Activated CD4-positive, alpha-beta memory T cell treated with anti-CD3 and anti-CD28 coated beads for 36 hours (primary cell): Measurements from ENCODE around the gene MMP20. TPM values are rescaled to one million over a fixed set of nuclear protein-coding genes. Genes with fewer than 3 reads are reported as not detected.
"Not testable (repeated sequence)": the region's sequence is repeated elsewhere in the genome, so short reads cannot be mapped to it uniquely, and the experiment has no call there.

Experiments used
- CTCF ChIA-PET: fragments of 350-600 bp; sonication (Branson Sonifier 250); formaldehyde crosslinking; loops from one replicate; lab custom pipeline; 2021; ENCODE audit warnings: antibody characterized with exemption, inconsistent platforms; lab: Charles Lee
- POLR2A ChIA-PET: fragments of 350-600 bp; sonication (Branson Sonifier 250); formaldehyde crosslinking; loops from one replicate; lab custom pipeline; 2021; ENCODE audit warnings: antibody characterized with exemption; lab: Charles Lee
- DNase-seq: peaks from one replicate; pipeline ENCODE4 v3.0.0-alpha.2; 2020
- H3K27ac Mint-ChIP-seq: one replicate; pipeline ENCODE4 v1.8.0; 2021; ENCODE audit warnings: mixed read lengths
- H3K27me3 Mint-ChIP-seq: one replicate; pipeline ENCODE4 v1.8.0; 2021; ENCODE audit warnings: mixed read lengths
- H3K36me3 Mint-ChIP-seq: one replicate; pipeline ENCODE4 v1.8.0; 2021; ENCODE audit warnings: mixed read lengths
- H3K4me1 Mint-ChIP-seq: one replicate; pipeline ENCODE4 v1.8.0; 2021; ENCODE audit warnings: low read depth, mixed read lengths
- H3K4me3 Mint-ChIP-seq: one replicate; pipeline ENCODE4 v1.8.0; 2021; ENCODE audit warnings: mild to moderate bottlenecking, mixed read lengths
- H3K9me3 Mint-ChIP-seq: one replicate; pipeline ENCODE4 v1.8.0; 2021; ENCODE audit warnings: mixed read lengths
- intact Hi-C: fragments of 100-400 bp; cut with micrococcal nuclease; formaldehyde crosslinking; loops from one replicate; pipeline ENCODE4 v1.15.1; 2023
- total RNA-seq, 2 experiments: library from RNA; stranded (reverse); gene quantifications; one replicate each; pipeline ENCODE4 v1.2.3, GENCODE V29; 2021

The MMP20 gene
- total RNA-seq, 2 experiments from 2014 or later, result not detected

- H3K36me3 Mint-ChIP-seq, result no peaks in the 10 kb centered on the region
- H3K4me3 Mint-ChIP-seq, result no peak overlapping the region
- no peaks in the 10 kb centered on the region for H3K9me3 Mint-ChIP-seq
- no peaks in the 10 kb centered on the region for H3K4me1 Mint-ChIP-seq
- H3K27me3 Mint-ChIP-seq, result peaks cover 1% of the 10 kb centered on the region
- no peak for DNase-seq
- no peak overlapping the region for H3K27ac Mint-ChIP-seq
- CTCF ChIA-PET, result interaction anchor here (0.6 kb wide), 1 partner anchor 22 kb away, joined by 3 read pairs; no protein-coding TSS in a partner anchor
- intact Hi-C loops, result no loop called here
- POLR2A ChIA-PET, result no interaction called here
Observed at GRCh38 chr11:102643941-102644340, 18.8 kb upstream of the MMP20 start.

- CTCF ChIA-PET, result no interaction called here
- Mint-ChIP-seq H3K27ac (no peak overlapping the region), H3K27me3 (peaks cover 2% of the 10 kb centered on the region), H3K9me3 (no peaks in the 10 kb centered on the region), H3K4me3 (no peak overlapping the region), H3K36me3 (no peaks in the 10 kb centered on the region), H3K4me1 (no peaks in the 10 kb centered on the region)
- no peak for DNase-seq
- POLR2A ChIA-PET, result no interaction called here
- intact Hi-C loops, result no loop called here
Observed at GRCh38 chr11:102640946-102641345, 15.8 kb upstream of the MMP20 start.

- Mint-ChIP-seq H3K9me3 (no peaks in the 10 kb centered on the region), H3K27me3 (peaks cover 4% of the 10 kb centered on the region), H3K4me3 (no peak overlapping the region), H3K36me3 (no peaks in the 10 kb centered on the region), H3K27ac (no peak overlapping the region), H3K4me1 (no peaks in the 10 kb centered on the region)
- CTCF ChIA-PET, result no interaction called here
- POLR2A ChIA-PET, result no interaction called here
- DNase-seq, result no peak
- intact Hi-C loops, result no loop called here
Observed at GRCh38 chr11:102639656-102640055, 14.5 kb upstream of the MMP20 start.

GRCh38 chr11:102637731-102638130 lies 12.6 kb upstream of the MMP20 start:
- Mint-ChIP-seq H3K4me1 (no peaks in the 10 kb centered on the region), H3K36me3 (no peaks in the 10 kb centered on the region), H3K9me3 (no peaks in the 10 kb centered on the region), H3K27ac (no peak overlapping the region), H3K27me3 (peaks cover 4% of the 10 kb centered on the region), H3K4me3 (no peak overlapping the region)
- intact Hi-C loops, result no loop called here
- POLR2A ChIA-PET, result no interaction called here
- CTCF ChIA-PET, result no interaction called here
- DNase-seq, result no peak

- H3K9me3 Mint-ChIP-seq, result no peaks in the 10 kb centered on the region
- DNase-seq, result no peak
- H3K4me1 Mint-ChIP-seq, result no peaks in the 10 kb centered on the region
- H3K4me3 Mint-ChIP-seq, result no peak overlapping the region
- no peak overlapping the region for H3K27ac Mint-ChIP-seq
- ChIA-PET POLR2A (no interaction called here), CTCF (no interaction called here)
- peaks cover 4% of the 10 kb centered on the region for H3K27me3 Mint-ChIP-seq
- intact Hi-C loops, result no loop called here
- H3K36me3 Mint-ChIP-seq, result no peaks in the 10 kb centered on the region
Observed at GRCh38 chr11:102633385-102634026, 8.4 kb upstream of the MMP20 start.

- CTCF ChIA-PET, result no interaction called here
- POLR2A ChIA-PET, result no interaction called here
- no peaks in the 10 kb centered on the region for H3K4me1 Mint-ChIP-seq
Observed at GRCh38 chr11:102632026-102632425, 6.9 kb upstream of the MMP20 start.

GRCh38 chr11:102630598-102631448 lies 5.7 kb upstream of the MMP20 start:
- no peaks in the 10 kb centered on the region for H3K36me3 Mint-ChIP-seq
- peaks cover 5% of the 10 kb centered on the region for H3K27me3 Mint-ChIP-seq
- H3K4me1 Mint-ChIP-seq, result no peaks in the 10 kb centered on the region
- ChIA-PET POLR2A (no interaction called here), CTCF (no interaction called here)
- no peak overlapping the region for H3K4me3 Mint-ChIP-seq
- no peak for DNase-seq
- intact Hi-C loops, result no loop called here
- H3K27ac Mint-ChIP-seq, result no peak overlapping the region
- no peaks in the 10 kb centered on the region for H3K9me3 Mint-ChIP-seq

More at GRCh38 chr11:102632026-102632425, 6.9 kb upstream of the MMP20 start:
- Mint-ChIP-seq H3K27me3 (peaks cover 4% of the 10 kb centered on the region), H3K27ac (no peak overlapping the region), H3K4me3 (no peak overlapping the region), H3K9me3 (no peaks in the 10 kb centered on the region), H3K36me3 (no peaks in the 10 kb centered on the region)
- DNase-seq, result no peak
- intact Hi-C loops, result no loop called here

- H3K4me3 Mint-ChIP-seq, H3K4me1 Mint-ChIP-seq, DNase-seq, H3K9me3 Mint-ChIP-seq, H3K36me3 Mint-ChIP-seq, H3K27ac Mint-ChIP-seq, H3K27me3 Mint-ChIP-seq, POLR2A ChIA-PET, intact Hi-C loops, CTCF ChIA-PET: not testable (repeated sequence)
Observed at GRCh38 chr11:102629908-102630307, 4.8 kb upstream of the MMP20 start.

GRCh38 chr11:102626676-102627075 lies 1.5 kb upstream of the MMP20 start:
- no peak overlapping the region for H3K4me3 Mint-ChIP-seq
- intact Hi-C loops, result no loop called here
- CTCF ChIA-PET, result no interaction called here
- H3K4me1 Mint-ChIP-seq, result no peaks in the 10 kb centered on the region
- no peak for DNase-seq
- POLR2A ChIA-PET, result no interaction called here
- no peak overlapping the region for H3K27ac Mint-ChIP-seq
- H3K36me3 Mint-ChIP-seq, result no peaks in the 10 kb centered on the region
- no peaks in the 10 kb centered on the region for H3K9me3 Mint-ChIP-seq
- H3K27me3 Mint-ChIP-seq, result peaks cover 9% of the 10 kb centered on the region

- H3K27me3 Mint-ChIP-seq, result peaks cover 14% of the 10 kb centered on the region
Observed at GRCh38 chr11:102623998-102624397, 1.1 kb downstream of the MMP20 start.

GRCh38 chr11:102623128-102623527 lies 2.0 kb downstream of the MMP20 start:
- POLR2A ChIA-PET, result no interaction called here
- no peaks in the 10 kb centered on the region for H3K4me1 Mint-ChIP-seq
- H3K36me3 Mint-ChIP-seq, result no peaks in the 10 kb centered on the region
- H3K27ac Mint-ChIP-seq, result no peak overlapping the region
- peaks cover 14% of the 10 kb centered on the region for H3K27me3 Mint-ChIP-seq
- DNase-seq, result no peak
- CTCF ChIA-PET, result interaction anchor here (1.2 to 1.3 kb wide), 2 partner anchors 43 to 334 kb away, joined by 3 read pairs; no protein-coding TSS in a partner anchor
- intact Hi-C loops, result no loop called here
- H3K4me3 Mint-ChIP-seq, result no peak overlapping the region
- no peaks in the 10 kb centered on the region for H3K9me3 Mint-ChIP-seq

More at GRCh38 chr11:102623998-102624397, 1.1 kb downstream of the MMP20 start:
- DNase-seq, result no peak
- Mint-ChIP-seq H3K9me3 (no peaks in the 10 kb centered on the region), H3K27ac (no peak overlapping the region), H3K4me1 (no peaks in the 10 kb centered on the region), H3K4me3 (no peak overlapping the region), H3K36me3 (no peaks in the 10 kb centered on the region)
- intact Hi-C loops, result no loop called here
- ChIA-PET CTCF (no interaction called here), POLR2A (no interaction called here)

GRCh38 chr11:102622258-102622657 lies 2.9 kb downstream of the MMP20 start:
- intact Hi-C loops, result no loop called here
- H3K27me3 Mint-ChIP-seq, result peaks cover 14% of the 10 kb centered on the region
- ChIA-PET CTCF (interaction anchor here (0.6 to 1.2 kb wide), 2 partner anchors 9 to 44 kb away, joined by 3 read pairs; no protein-coding TSS in a partner anchor), POLR2A (no interaction called here)
- no peak overlapping the region for H3K27ac Mint-ChIP-seq
- no peak for DNase-seq
- H3K4me3 Mint-ChIP-seq, result no peak overlapping the region
- H3K9me3 Mint-ChIP-seq, result no peaks in the 10 kb centered on the region
- H3K4me1 Mint-ChIP-seq, result no peaks in the 10 kb centered on the region
- no peaks in the 10 kb centered on the region for H3K36me3 Mint-ChIP-seq
